ENCODE data around the gene CELA3A.

Gene CELA3A

DNA sequence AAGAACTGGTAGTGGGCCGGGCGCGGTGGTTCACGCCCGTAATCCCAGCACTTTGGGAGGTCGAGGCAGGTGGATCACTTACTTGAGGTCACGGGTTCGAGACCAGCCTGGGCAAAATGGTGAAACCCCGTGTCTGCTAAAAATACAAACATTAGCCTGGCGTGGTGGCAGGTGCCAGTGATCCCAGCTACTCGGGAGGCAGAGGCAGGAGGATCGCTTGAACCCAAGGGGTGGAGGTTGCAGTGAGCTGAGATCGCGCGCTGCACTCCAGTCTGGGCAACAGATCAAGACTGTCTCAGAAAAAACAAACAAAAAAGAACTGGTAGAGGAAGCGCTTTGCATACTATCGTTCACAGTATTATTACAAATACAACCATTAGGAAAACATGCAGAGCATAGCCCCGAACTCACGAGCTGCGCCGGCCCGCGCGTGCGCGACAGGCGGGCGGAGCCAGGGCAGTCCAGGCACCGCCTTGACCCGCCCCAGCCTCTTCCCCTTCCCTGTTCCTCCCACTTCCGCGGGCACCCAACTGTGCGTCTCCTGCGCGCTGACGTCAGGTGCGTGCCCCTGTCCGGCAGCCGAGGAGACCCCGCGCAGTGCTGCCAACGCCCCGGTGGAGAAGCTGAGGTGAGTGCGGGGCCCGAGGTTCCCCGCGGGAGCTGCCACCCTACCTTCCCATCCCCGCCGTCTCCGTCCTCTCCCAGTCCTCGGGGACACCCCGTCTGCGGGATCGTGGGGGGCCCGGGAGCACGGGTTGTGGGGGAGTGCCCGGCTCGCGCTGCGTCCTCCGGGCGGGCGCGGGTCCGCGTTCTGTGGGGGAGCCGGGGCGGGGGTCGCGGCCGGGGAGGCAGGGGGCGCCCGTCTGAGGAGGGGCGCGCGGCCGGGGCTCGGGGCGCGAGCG is 50.9 kb downstream of the CELA3A start, which contains the start of gene CDC42:
TSS of gene CDC42 (plus strand) at position 595 of the 902 bp plus-strand sequence. CDS start 25,770 bp downstream, outside the sequence.
- TF ChIP-seq, protein P1, sequence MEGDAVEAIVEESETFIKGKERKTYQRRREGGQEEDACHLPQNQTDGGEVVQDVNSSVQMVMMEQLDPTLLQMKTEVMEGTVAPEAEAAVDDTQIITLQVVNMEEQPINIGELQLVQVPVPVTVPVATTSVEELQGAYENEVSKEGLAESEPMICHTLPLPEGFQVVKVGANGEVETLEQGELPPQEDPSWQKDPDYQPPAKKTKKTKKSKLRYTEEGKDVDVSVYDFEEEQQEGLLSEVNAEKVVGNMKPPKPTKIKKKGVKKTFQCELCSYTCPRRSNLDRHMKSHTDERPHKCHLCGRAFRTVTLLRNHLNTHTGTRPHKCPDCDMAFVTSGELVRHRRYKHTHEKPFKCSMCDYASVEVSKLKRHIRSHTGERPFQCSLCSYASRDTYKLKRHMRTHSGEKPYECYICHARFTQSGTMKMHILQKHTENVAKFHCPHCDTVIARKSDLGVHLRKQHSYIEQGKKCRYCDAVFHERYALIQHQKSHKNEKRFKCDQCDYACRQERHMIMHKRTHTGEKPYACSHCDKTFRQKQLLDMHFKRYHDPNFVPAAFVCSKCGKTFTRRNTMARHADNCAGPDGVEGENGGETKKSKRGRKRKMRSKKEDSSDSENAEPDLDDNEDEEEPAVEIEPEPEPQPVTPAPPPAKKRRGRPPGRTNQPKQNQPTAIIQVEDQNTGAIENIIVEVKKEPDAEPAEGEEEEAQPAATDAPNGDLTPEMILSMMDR (IDR thresholded peaks at IDR 0.05; ENCODE audit: low read depth, low read length), result no peak
- peak within 1 kb of the TSS; percentile 87 for H3K4me3 ChIP-seq (ENCODE audit: low read depth, low read length)
- in situ Hi-C loops (cut with HindIII; ENCODE audit: low sequenced_read_pairs), result no loop called here
- peak; percentile 96 for DNase-seq (ENCODE audit: low read depth, low spot score)

DNA sequence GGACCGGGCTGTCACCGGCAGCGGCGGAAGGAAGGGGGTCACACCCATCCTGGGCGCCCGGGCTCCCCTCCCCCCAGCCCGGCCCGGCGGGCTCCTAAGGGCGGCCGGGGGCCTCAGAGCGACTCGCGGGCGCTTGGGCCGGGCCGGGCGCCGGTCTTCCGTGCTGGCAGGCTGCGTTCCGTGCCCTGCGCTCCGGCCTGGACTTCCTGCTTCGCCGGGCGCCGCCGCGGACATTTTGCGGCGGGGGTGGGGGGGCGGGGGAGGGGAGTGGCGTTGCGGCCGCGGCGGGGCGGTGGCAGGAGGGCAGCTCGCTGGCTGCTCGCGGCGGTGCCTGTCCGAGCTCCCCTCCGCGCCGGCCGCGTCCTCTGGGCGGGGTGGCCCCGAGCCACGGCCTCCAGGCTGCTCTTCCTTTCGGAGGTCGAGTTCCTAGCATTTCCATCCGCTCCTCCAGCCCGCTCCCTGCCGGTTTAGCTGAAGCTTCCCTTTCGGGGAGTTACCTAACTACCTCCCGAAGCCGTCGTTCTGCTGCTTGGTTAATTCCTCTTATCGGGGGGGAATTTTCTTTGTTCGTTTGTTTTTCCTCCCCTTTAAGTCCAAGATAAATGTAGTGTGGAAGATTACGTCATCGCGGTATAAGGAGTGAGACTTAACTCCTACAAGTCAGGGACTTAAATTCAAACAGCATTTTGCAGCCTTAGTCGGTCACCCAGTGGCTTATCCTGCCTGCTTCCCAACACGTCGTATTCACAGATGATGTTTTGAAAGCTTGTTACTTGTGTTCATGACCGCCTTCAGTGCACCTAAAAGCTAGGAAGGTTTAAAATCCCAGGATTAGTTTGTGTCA is 51.8 kb downstream of the CELA3A start:
- H3K4me3 ChIP-seq (ENCODE audit: low read depth, low read length), result peak overlapping the region; percentile 87
- DNase-seq (ENCODE audit: low read depth, low spot score), result peak; percentile 83
- in situ Hi-C loops (cut with HindIII; ENCODE audit: low sequenced_read_pairs), result no loop called here
- TF ChIP-seq, protein P1 (IDR thresholded peaks at IDR 0.05; ENCODE audit: low read depth, low read length), result no peak

DNA sequence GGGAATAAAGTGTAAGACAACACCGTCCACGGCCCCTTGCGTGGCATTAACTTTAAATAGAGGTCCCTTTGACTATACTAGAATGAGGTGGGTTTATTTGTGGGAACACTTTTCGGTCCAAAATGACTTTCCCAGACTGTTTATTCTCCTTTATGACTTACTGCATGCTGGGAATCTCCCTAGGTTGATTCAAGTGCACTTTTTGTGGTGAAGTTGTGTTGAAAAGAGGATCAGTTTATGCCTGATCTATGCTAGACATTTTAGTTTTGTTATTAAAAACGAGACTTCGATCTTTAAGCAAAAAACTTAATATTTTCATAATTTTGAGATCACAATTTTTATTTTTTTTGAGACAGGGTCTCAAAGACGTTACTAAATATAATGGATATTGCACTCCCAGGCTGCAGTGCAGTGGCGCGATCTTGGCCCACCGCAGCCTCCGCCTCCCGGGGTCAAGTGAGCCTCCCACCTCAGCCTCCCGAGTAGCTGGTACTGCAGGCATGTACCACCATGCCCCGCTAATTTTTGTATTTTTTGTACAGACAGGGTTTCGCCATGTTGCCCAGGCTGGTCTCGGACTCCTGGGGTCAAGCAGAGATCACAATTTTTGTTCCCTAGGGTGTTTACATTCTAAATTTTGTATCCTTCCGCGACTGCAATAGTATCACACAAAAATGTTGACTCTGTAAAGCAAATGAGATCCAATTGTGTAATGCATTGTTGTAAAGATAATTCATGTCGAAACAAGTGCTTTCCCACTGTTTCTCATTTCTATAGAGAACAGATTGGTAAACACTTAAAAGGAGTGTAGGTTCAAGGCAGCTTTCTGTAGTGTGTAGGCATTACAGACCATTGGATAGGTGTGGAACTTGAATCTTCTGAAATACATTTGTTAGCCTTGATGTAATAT is 52.7 kb downstream of the CELA3A start:
- H3K4me3 ChIP-seq (ENCODE audit: low read depth, low read length), result peak overlapping the region; percentile 87
- TF ChIP-seq, protein P1 (IDR thresholded peaks at IDR 0.05; ENCODE audit: low read depth, low read length), result no peak
- in situ Hi-C loops (cut with HindIII; ENCODE audit: low sequenced_read_pairs), result no loop called here
- no peak for DNase-seq (ENCODE audit: low read depth, low spot score)

DNA sequence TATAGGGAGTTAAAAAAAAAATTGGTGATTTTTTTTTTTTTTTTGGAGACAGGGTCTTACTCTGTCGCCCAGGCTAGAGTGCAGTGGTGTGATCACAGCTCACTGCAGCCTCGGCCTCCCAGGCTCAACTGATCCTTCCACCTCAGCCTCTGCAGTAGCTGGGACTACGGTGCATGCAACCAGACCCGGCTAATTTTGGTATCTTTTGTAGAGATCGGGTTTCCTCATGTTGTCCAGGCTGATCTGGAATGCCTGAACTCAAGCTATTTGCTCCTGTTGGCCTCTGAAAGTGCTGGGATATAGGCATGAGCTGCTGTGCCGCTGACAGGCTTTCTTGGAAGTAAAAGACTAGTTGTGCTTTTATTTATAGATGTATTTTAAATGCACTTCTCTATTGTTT is 54.0 kb downstream of the CELA3A start:
- H3K4me3 ChIP-seq (ENCODE audit: low read depth, low read length), result no peak overlapping the region
- TF ChIP-seq, protein P1 (IDR thresholded peaks at IDR 0.05; ENCODE audit: low read depth, low read length), result no peak
- DNase-seq (ENCODE audit: low read depth, low spot score), result no peak
- in situ Hi-C loops (cut with HindIII; ENCODE audit: low sequenced_read_pairs), result no loop called here

DNA sequence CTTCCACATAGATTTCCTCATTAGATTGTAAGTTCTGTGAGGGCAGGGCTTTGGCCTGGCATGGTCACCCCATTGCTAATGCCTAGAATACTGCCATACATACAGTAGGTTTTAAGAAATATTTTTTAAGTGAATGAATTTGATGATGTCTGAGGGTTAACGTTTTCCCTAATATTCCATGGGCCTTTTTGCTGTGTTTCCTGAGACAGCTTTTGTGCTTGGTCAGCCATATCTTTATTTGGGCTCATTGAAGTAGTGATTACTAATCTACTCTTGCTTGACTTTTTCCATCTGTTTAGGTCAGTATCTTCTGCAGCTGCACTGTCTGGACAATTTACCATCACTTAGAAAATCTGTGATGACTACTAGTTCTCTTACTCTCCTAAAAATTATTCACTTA is 54.6 kb downstream of the CELA3A start:
- in situ Hi-C loops (cut with HindIII; ENCODE audit: low sequenced_read_pairs), result no loop called here
- H3K4me3 ChIP-seq (ENCODE audit: low read depth, low read length), result no peak overlapping the region
- DNase-seq (ENCODE audit: low read depth, low spot score), result no peak
- TF ChIP-seq, protein P1 (IDR thresholded peaks at IDR 0.05; ENCODE audit: low read depth, low read length), result no peak

DNA sequence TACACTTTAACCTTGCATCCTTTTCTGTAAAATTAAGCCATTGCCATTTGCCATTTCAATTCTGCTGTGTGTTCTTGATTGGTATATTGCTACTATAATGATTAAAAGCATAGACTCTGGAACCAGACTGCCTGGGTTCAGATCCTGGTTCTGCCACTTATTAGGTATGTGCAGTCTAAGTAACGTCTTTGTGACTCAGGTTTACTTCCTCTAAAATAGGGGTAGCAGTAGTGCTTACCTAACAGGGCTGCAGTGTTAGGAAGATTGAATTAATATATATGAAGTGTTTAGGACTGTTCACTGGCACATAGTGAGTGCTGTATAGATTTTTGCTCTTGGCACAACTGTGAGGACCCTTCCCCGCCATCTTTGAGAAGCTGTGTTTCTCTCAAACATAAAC is 55.5 kb downstream of the CELA3A start:
- TF ChIP-seq, protein P1 (IDR thresholded peaks at IDR 0.05; ENCODE audit: low read depth, low read length), result no peak
- in situ Hi-C loops (cut with HindIII; ENCODE audit: low sequenced_read_pairs), result no loop called here
- no peak overlapping the region for H3K4me3 ChIP-seq (ENCODE audit: low read depth, low read length)
- no peak for DNase-seq (ENCODE audit: low read depth, low spot score)
